K562 (cell line): ENCODE data around the gene AIMP2. TPM values are rescaled to one million over a fixed set of nuclear protein-coding genes. Genes with fewer than 3 reads are reported as not detected.
A peak's percentile ranks its signal among the peaks of the same experiment; 100 is the strongest.

Source experiments
- ADNP ChIP-seq: fragments of 200-800 bp; sonication (Bioruptor generic); IDR thresholded peaks from 2 replicates; pipeline ENCODE4 v1.6.1; 2016; ENCODE audit warnings: missing genetic modification characterization, missing compliant biosample characterization
- ARID1B ChIP-seq: fragments of 450-650 bp; IDR thresholded peaks from 2 replicates; pipeline ENCODE4 v1.6.1; 2016; ENCODE audit warnings: antibody characterized with exemption, mild to moderate bottlenecking, inconsistent platforms
- GATAD2B ChIP-seq: fragments of 450-650 bp; IDR thresholded peaks from 2 replicates; pipeline ENCODE4 v1.6.1; 2017; ENCODE audit warnings: mild to moderate bottlenecking, borderline replicate concordance
- MAFK ChIP-seq: IDR thresholded peaks from 2 replicates; pipeline ENCODE4 v1.6.1; 2011; ENCODE audit warnings: low read length, improper control_type of control experiment
- MXI1 ChIP-seq: IDR thresholded peaks from 2 replicates; pipeline ENCODE4 v1.6.1; 2011; ENCODE audit warnings: low read depth, mild to moderate bottlenecking, improper control_type of control experiment, low read length
- PRMT5 ChIP-seq: sonication (generic); formaldehyde crosslinking; IDR thresholded peaks from 2 replicates; pipeline ENCODE4 v1.5.0; 2020; ENCODE audit warnings: missing genetic modification reagents
- SMAD1 ChIP-seq: fragments of 150-350 bp; IDR thresholded peaks from 2 replicates; pipeline ENCODE4 v1.6.1; 2014; ENCODE audit warnings: low read length, low read depth; ENCODE audit not compliant: partially characterized antibody
- TAF9B ChIP-seq: fragments of 450-650 bp; IDR thresholded peaks from 2 replicates; pipeline ENCODE4 v1.6.1; 2018; ENCODE audit warnings: mild to moderate bottlenecking; ENCODE audit not compliant: partially characterized antibody
- ZFP36 ChIP-seq: fragments of 150-350 bp; IDR thresholded peaks from 2 replicates; pipeline ENCODE4 v1.6.1; 2018; ENCODE audit warnings: low read length, low read depth; ENCODE audit not compliant: partially characterized antibody
- ZNF282 ChIP-seq: sonication (generic); formaldehyde crosslinking; IDR thresholded peaks from 2 replicates; pipeline ENCODE4 v1.8.1; 2023; ENCODE audit warnings: missing genetic modification reagents
- ZNF316 ChIP-seq: fragments of 450-650 bp; IDR thresholded peaks from 2 replicates; pipeline ENCODE4 v1.6.1; 2016
- polyA plus RNA-seq, 8 experiments: library from polyadenylated mRNA; depleted of rRNA in 4 of 8; stranded (reverse) in 5 of 8; unstranded in 3 of 8; fragments of >200 nt; fragmentation: Nextera tagmentation in 2 of 8; fragmentation: Illumina TruSeq in 1 of 8; extraction: Ambion mirVana in 2 of 8; extraction: Trizol in 1 of 8; gene quantifications; 2 replicates each; pipeline versions ENCODE4 v1.2.1 to v1.2.3, GENCODE V29; 2011 to 2014; ENCODE audit warnings: inconsistent platforms in 1 of 8, missing spikeins in 1 of 8
- total RNA-seq, 7 experiments: library from RNA; depleted of rRNA in 6 of 7; stranded (reverse); fragments of >200 nt in 6 of 7; fragmentation: Illumina TruSeq in 2 of 7; extraction: Trizol in 2 of 7; gene quantifications; 2 replicates each; pipeline versions ENCODE4 v1.2.1 to v1.2.3, GENCODE V29; 2011 to 2021; ENCODE audit warnings: low replicate concordance in 1 of 7
- TF ChIP-seq, protein P1 (sequence below): fragments of 200-400 bp; formaldehyde crosslinking; IDR thresholded peaks from 2 replicates; pipeline ENCODE4 v1.6.1; 2017; ENCODE audit warnings: mild to moderate bottlenecking, low read depth, low read length, moderate library complexity
- TF ChIP-seq, protein P2 (sequence below), 2 experiments: fragments of 250-450 bp in 1 of 2; fragments of 450-650 bp in 1 of 2; sonication (Bioruptor Pico) in 1 of 2; IDR thresholded peaks; 2 replicates each; pipeline versions ENCODE4 v1.6.1 to v1.8.0; 2016 to 2021; ENCODE audit warnings: mild to moderate bottlenecking in 2 of 2, moderate library complexity in 2 of 2, missing compliant biosample characterization in 1 of 2, missing genetic modification characterization in 1 of 2
- TF ChIP-seq, protein P3 (sequence below): fragments of 250-450 bp; sonication (Bioruptor Pico); IDR thresholded peaks from 2 replicates; pipeline ENCODE4 v1.5.0; 2020; ENCODE audit warnings: mild to moderate bottlenecking
- TF ChIP-seq, protein P4 (sequence below): fragments of 450-650 bp; IDR thresholded peaks from 2 replicates; pipeline ENCODE4 v1.6.1; 2016; ENCODE audit warnings: antibody characterized with exemption
- TF ChIP-seq, protein P5 (sequence below): IDR thresholded peaks from 2 replicates; pipeline ENCODE4 v1.6.1; 2011; ENCODE audit warnings: borderline replicate concordance, low read depth, mild to moderate bottlenecking, moderate library complexity, low read length; ENCODE audit not compliant: insufficient read depth, poor library complexity, severe bottlenecking
- TF ChIP-seq, protein P6 (sequence below), 2 experiments: fragments of 450-650 bp in 1 of 2; sonication (generic) in 1 of 2; formaldehyde crosslinking in 1 of 2; IDR thresholded peaks in 1 of 2; conservative IDR thresholded peaks in 1 of 2; 2 replicates each; pipeline versions ENCODE4 v1.6.1 to v1.8.1; 2016 to 2023; ENCODE audit warnings: mild to moderate bottlenecking in 2 of 2, moderate library complexity in 2 of 2, inconsistent platforms in 1 of 2, missing genetic modification reagents in 1 of 2

The AIMP2 gene
- total and polyA plus RNA-seq, 9 of the 15 experiments (the other 6 are each of a cell fraction or from before 2014, with no cell fraction given) = 47.5 to 84.9 (median 63.5) TPM

DNA sequence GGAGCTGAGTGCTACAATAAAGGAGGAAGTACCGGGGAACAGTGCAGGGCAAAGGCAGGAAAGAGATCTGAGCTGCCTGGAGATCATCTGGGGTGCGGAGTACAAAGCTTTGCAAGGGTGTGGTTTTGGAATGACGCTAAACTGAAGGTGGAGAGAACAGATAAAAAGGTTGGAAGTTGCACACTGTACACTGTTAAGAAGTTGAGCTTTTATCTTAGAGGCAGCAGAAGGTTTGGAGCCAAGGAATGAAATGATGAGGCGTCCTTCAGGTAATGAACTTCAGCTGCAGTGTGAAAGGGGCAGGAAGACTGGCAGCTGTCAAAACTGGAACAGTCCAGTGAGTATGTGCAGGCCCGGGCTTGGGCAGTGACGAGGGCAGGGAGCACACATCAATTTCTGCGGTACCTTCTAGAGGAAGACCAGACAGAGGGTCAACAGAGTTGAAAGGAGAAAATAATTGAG, 14.9 kb downstream of the AIMP2 start (continued):
- TF ChIP-seq, protein P1, sequence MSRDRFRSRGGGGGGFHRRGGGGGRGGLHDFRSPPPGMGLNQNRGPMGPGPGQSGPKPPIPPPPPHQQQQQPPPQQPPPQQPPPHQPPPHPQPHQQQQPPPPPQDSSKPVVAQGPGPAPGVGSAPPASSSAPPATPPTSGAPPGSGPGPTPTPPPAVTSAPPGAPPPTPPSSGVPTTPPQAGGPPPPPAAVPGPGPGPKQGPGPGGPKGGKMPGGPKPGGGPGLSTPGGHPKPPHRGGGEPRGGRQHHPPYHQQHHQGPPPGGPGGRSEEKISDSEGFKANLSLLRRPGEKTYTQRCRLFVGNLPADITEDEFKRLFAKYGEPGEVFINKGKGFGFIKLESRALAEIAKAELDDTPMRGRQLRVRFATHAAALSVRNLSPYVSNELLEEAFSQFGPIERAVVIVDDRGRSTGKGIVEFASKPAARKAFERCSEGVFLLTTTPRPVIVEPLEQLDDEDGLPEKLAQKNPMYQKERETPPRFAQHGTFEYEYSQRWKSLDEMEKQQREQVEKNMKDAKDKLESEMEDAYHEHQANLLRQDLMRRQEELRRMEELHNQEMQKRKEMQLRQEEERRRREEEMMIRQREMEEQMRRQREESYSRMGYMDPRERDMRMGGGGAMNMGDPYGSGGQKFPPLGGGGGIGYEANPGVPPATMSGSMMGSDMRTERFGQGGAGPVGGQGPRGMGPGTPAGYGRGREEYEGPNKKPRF = no peak
- TF ChIP-seq PRMT5 (CRISPR knock-in tag) (no peak), ZNF282 (CRISPR knock-in tag) (no peak), TAF9B (peak; percentile 66), ADNP (tag) (no peak), ZNF316 (peak; percentile 56; the same call in 1 of the 2 replicates), GATAD2B (0 out of 2 replicates have a peak, but pooled peaks have one; percentile 51), ARID1B (peak; percentile 100), SMAD1 (peak; percentile 67), MAFK (peak; percentile 59), MXI1 (peak; percentile 36; the same call in 1 of the 2 replicates), ZFP36 (peak; percentile 3)
- TF ChIP-seq, protein P2, sequence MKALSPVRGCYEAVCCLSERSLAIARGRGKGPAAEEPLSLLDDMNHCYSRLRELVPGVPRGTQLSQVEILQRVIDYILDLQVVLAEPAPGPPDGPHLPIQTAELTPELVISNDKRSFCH (CRISPR knock-in tag; IDR thresholded peaks at IDR 0.05) = no peak
- TF ChIP-seq, protein P2 (tag; IDR thresholded peaks at IDR 0.05) = peak; percentile 63; the same call in 1 of the 2 replicates
- TF ChIP-seq, protein P3, sequence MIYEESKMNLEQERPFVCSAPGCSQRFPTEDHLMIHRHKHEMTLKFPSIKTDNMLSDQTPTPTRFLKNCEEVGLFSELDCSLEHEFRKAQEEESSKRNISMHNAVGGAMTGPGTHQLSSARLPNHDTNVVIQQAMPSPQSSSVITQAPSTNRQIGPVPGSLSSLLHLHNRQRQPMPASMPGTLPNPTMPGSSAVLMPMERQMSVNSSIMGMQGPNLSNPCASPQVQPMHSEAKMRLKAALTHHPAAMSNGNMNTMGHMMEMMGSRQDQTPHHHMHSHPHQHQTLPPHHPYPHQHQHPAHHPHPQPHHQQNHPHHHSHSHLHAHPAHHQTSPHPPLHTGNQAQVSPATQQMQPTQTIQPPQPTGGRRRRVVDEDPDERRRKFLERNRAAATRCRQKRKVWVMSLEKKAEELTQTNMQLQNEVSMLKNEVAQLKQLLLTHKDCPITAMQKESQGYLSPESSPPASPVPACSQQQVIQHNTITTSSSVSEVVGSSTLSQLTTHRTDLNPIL (CRISPR knock-in tag) = no peak
- TF ChIP-seq, protein P4, sequence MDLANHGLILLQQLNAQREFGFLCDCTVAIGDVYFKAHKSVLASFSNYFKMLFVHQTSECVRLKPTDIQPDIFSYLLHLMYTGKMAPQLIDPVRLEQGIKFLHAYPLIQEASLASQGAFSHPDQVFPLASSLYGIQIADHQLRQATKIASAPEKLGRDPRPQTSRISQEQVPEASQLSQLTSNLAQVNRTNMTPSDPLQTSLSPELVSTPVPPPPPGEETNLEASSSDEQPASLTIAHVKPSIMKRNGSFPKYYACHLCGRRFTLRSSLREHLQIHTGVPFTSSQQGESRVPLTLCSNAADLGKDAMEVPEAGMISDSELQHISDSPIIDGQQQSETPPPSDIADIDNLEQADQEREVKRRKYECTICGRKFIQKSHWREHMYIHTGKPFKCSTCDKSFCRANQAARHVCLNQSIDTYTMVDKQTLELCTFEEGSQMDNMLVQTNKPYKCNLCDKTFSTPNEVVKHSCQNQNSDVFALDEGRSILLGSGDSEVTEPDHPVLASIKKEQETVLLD = peak; percentile 79; the same call in 1 of the 2 replicates
- TF ChIP-seq, protein P5, sequence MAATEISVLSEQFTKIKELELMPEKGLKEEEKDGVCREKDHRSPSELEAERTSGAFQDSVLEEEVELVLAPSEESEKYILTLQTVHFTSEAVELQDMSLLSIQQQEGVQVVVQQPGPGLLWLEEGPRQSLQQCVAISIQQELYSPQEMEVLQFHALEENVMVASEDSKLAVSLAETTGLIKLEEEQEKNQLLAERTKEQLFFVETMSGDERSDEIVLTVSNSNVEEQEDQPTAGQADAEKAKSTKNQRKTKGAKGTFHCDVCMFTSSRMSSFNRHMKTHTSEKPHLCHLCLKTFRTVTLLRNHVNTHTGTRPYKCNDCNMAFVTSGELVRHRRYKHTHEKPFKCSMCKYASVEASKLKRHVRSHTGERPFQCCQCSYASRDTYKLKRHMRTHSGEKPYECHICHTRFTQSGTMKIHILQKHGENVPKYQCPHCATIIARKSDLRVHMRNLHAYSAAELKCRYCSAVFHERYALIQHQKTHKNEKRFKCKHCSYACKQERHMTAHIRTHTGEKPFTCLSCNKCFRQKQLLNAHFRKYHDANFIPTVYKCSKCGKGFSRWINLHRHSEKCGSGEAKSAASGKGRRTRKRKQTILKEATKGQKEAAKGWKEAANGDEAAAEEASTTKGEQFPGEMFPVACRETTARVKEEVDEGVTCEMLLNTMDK = no peak
- TF ChIP-seq, protein P6, sequence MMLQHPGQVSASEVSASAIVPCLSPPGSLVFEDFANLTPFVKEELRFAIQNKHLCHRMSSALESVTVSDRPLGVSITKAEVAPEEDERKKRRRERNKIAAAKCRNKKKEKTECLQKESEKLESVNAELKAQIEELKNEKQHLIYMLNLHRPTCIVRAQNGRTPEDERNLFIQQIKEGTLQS (IDR thresholded peaks at IDR 0.05) = peak; percentile 76
- TF ChIP-seq, protein P6 (CRISPR knock-in tag; conservative IDR thresholded peaks at IDR 0.05) = no peak; the same call in 1 of the 2 replicates
